OCI-LY1 (cell line): ENCODE results near the gene SLC7A7.

ENCODE experiments used
- EZH2 ChIP-seq: fragments of 200-600 bp; sonication (generic), shearing (Covaris generic); IDR thresholded peaks from 2 replicates; pipeline ENCODE4 v1.8.0; 2017; ENCODE audit warnings: borderline replicate concordance, mixed run types, mild to moderate bottlenecking, antibody characterized with exemption, low read length, moderate library complexity, mixed read lengths
- TF ChIP-seq, protein P1 (sequence below): fragments of 200-600 bp; sonication (generic), shearing (Covaris generic); IDR thresholded peaks from 2 replicates; pipeline ENCODE4 v1.5.1; 2017; ENCODE audit warnings: mild to moderate bottlenecking, antibody characterized with exemption, low read length, moderate library complexity, mixed read lengths

- TF ChIP-seq, protein P1, sequence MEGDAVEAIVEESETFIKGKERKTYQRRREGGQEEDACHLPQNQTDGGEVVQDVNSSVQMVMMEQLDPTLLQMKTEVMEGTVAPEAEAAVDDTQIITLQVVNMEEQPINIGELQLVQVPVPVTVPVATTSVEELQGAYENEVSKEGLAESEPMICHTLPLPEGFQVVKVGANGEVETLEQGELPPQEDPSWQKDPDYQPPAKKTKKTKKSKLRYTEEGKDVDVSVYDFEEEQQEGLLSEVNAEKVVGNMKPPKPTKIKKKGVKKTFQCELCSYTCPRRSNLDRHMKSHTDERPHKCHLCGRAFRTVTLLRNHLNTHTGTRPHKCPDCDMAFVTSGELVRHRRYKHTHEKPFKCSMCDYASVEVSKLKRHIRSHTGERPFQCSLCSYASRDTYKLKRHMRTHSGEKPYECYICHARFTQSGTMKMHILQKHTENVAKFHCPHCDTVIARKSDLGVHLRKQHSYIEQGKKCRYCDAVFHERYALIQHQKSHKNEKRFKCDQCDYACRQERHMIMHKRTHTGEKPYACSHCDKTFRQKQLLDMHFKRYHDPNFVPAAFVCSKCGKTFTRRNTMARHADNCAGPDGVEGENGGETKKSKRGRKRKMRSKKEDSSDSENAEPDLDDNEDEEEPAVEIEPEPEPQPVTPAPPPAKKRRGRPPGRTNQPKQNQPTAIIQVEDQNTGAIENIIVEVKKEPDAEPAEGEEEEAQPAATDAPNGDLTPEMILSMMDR = no peak
- no peak for TF ChIP-seq EZH2
Observed at GRCh38 chr14:22802860-22803686, 12.2 kb downstream of the SLC7A7 start.
